HG02588 (cell line): ENCODE data around the gene ZG16.
"Not testable (repeated sequence)": the region's sequence is repeated elsewhere in the genome, so short reads cannot be mapped to it uniquely, and the experiment has no call there.

Source experiments
- ATAC-seq: cut with Tn5 transposase; IDR thresholded peaks from one replicate; pipeline ENCODE4 v1.9.1; 2021; ENCODE audit warnings: mild to moderate bottlenecking, moderate library complexity; ENCODE audit not compliant: unreplicated experiment

ZG16 gene

GRCh38 chr16:29747947-29748759, 29.9 kb upstream of the ZG16 start:
- no peak for ATAC-seq

GRCh38 chr16:29748760-29749149, 29.3 kb upstream of the ZG16 start:
- ATAC-seq = not testable (repeated sequence)

GRCh38 chr16:29753516-29753915, 24.5 kb upstream of the ZG16 start:
- ATAC-seq = no peak

- ATAC-seq = no peak
Measured at GRCh38 chr16:29756654-29757053, 21.4 kb upstream of the ZG16 start.

- ATAC-seq = not testable (repeated sequence)
Measured at GRCh38 chr16:29757086-29757485, 21.0 kb upstream of the ZG16 start.

GRCh38 chr16:29757950-29758466, 20.0 kb upstream of the ZG16 start:
- ATAC-seq = no peak

- no peak for ATAC-seq
Measured at GRCh38 chr16:29760567-29761279, 17.3 kb upstream of the ZG16 start.

GRCh38 chr16:29761280-29761651, 16.8 kb upstream of the ZG16 start:
- ATAC-seq = not testable (repeated sequence)

- no peak for ATAC-seq
Measured at GRCh38 chr16:29761882-29762281, 16.2 kb upstream of the ZG16 start.

- ATAC-seq = no peak
Measured at GRCh38 chr16:29763326-29763725, 14.7 kb upstream of the ZG16 start.

GRCh38 chr16:29765167-29766032, 12.7 kb upstream of the ZG16 start:
- no peak for ATAC-seq

- ATAC-seq = no peak
Measured at GRCh38 chr16:29766571-29766970, 11.5 kb upstream of the ZG16 start.

GRCh38 chr16:29767062-29767461, 11.0 kb upstream of the ZG16 start:
- no peak for ATAC-seq

GRCh38 chr16:29769507-29769906, 8.5 kb upstream of the ZG16 start:
- ATAC-seq = no peak

GRCh38 chr16:29770250-29770929, 7.7 kb upstream of the ZG16 start:
- ATAC-seq = no peak

GRCh38 chr16:29772330-29772729, 5.7 kb upstream of the ZG16 start:
- not testable (repeated sequence) for ATAC-seq

- no peak for ATAC-seq
Measured at GRCh38 chr16:29774730-29775129, 3.3 kb upstream of the ZG16 start.

- ATAC-seq = no peak
Measured at GRCh38 chr16:29775742-29776408, 2.2 kb upstream of the ZG16 start.

GRCh38 chr16:29779474-29779873, 1.4 kb downstream of the ZG16 start:
- ATAC-seq = no peak
